CD4-positive, alpha-beta T cell (primary cell): ENCODE results near the gene TIMP4. TPM values are rescaled to one million over a fixed set of nuclear protein-coding genes. Genes with fewer than 3 reads are reported as not detected.

ENCODE experiments used
- ATAC-seq: fragments of 200-7000 bp; cut with Tn5 transposase; one replicate; pipeline ENCODE4 v1.10.0; 2022; ENCODE audit warnings: mild to moderate bottlenecking; ENCODE audit not compliant: poor library complexity
- CTCF ChIA-PET: fragments of 350-600 bp; sonication (Branson Sonifier 250); formaldehyde crosslinking; loops from one replicate; lab custom pipeline; 2021; ENCODE audit warnings: antibody characterized with exemption, inconsistent platforms; lab: Charles Lee
- POLR2A ChIA-PET: fragments of 350-600 bp; sonication (Branson Sonifier 250); formaldehyde crosslinking; loops from one replicate; lab custom pipeline; 2021; ENCODE audit warnings: antibody characterized with exemption, inconsistent platforms; lab: Charles Lee
- DNase-seq, 14 experiments: peaks; one replicate each; pipeline ENCODE4 v3.0.0-alpha.2; 2013 to 2020; ENCODE audit warnings: mixed read lengths in 2 of 14
- H3K27ac ChIP-seq, 2 donors: one replicate each; pipeline versions ENCODE4 v1.5.1 to v1.7.0; 2013; ENCODE audit warnings: low read length in 2 of 2, low read depth in 1 of 2, mild to moderate bottlenecking in 1 of 2
- H3K27me3 ChIP-seq, 2 experiments: 1 replicate in 1 of 2; 2 replicates in 1 of 2; pipeline versions ENCODE4 v1.6.1 to v1.7.0; 2013; ENCODE audit warnings: low read length in 2 of 2, control low read depth in 1 of 2, mild to moderate bottlenecking in 1 of 2, moderate library complexity in 1 of 2; ENCODE audit not compliant: insufficient read depth in 2 of 2, control insufficient read depth in 1 of 2
- H3K36me3 ChIP-seq: one replicate; pipeline ENCODE4 v1.6.1; 2013; ENCODE audit warnings: low read length, control low read depth; ENCODE audit not compliant: insufficient read depth
- H3K4me1 ChIP-seq: one replicate; pipeline ENCODE4 v1.6.1; 2013; ENCODE audit warnings: low read length, control low read depth; ENCODE audit not compliant: insufficient read depth
- H3K4me3 ChIP-seq: one replicate; pipeline ENCODE4 v1.5.1; 2013; ENCODE audit warnings: mild to moderate bottlenecking, low read length, moderate library complexity
- H3K9me3 ChIP-seq, 2 experiments: 1 replicate in 1 of 2; 2 replicates in 1 of 2; pipeline versions ENCODE4 v1.6.1 to v1.7.0; 2013; ENCODE audit warnings: low read length in 2 of 2, mild to moderate bottlenecking in 2 of 2, control low read depth in 1 of 2, moderate library complexity in 1 of 2; ENCODE audit not compliant: control insufficient read depth in 1 of 2, insufficient read depth in 1 of 2
- H3K27ac Mint-ChIP-seq: one replicate; pipeline ENCODE4 v1.8.0; 2020; ENCODE audit warnings: mixed read lengths
- H3K27me3 Mint-ChIP-seq: one replicate; pipeline ENCODE4 v1.8.0; 2021; ENCODE audit warnings: mixed read lengths
- H3K36me3 Mint-ChIP-seq: one replicate; pipeline ENCODE4 v1.8.0; 2021; ENCODE audit warnings: low read depth, mixed read lengths
- H3K4me1 Mint-ChIP-seq: one replicate; pipeline ENCODE4 v1.8.0; 2021; ENCODE audit warnings: low read depth, mixed read lengths
- H3K4me3 Mint-ChIP-seq: one replicate; pipeline ENCODE4 v1.8.0; 2020; ENCODE audit warnings: mild to moderate bottlenecking, mixed read lengths
- H3K9me3 Mint-ChIP-seq: one replicate; pipeline ENCODE4 v1.8.0; 2020; ENCODE audit warnings: mixed read lengths
- intact Hi-C, 2 experiments: fragments of 100-400 bp; cut with DNase I in 1 of 2; cut with micrococcal nuclease in 1 of 2; formaldehyde crosslinking; loops; one replicate each; pipeline versions ENCODE4 v1.15.1 to v1.9.0; 2023 to 2025; cut with DNase I, micrococcal nuclease
- total RNA-seq, 174 experiments: library from RNA in 2 of 174; stranded (reverse) in 2 of 174; gene quantifications; one replicate each; pipeline ENCODE4 v1.2.3 and lab custom pipeline; 2021 to 2026
- TF ChIP-seq, protein P1 (sequence below): fragments of 200-600 bp; IDR thresholded peaks from one replicate; pipeline ENCODE4 v1.8.0; 2022; ENCODE audit warnings: antibody characterized with exemption, mild to moderate bottlenecking

TIMP4 gene
- total RNA-seq, 2 experiments from 2014 or later, result not detected

DNA sequence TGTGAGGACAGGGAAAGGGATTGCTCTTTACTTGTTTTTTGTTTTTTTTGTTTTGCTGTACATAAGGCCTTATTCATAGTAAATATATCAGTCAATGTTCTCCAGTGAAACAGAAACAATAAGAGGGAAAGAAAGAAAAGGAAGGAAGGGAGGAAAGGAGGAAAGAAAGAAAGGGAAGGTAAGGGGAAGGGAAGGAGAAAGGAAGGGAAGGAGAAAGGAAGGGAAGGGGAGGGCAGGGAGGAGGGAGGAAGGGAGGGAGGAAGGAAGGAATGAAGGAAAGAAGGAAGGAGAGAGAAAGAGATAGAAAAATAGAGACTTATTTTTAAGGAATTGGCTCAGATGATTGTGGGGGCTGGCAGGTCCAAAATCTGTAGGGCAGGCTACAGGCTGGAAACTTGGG is 37.2 kb downstream of the TIMP4 start:
- intact Hi-C loops, result no loop called here
- Mint-ChIP-seq H3K27ac (no peak overlapping the region), H3K36me3 (no peaks in the 10 kb centered on the region), H3K4me1 (no peaks in the 10 kb centered on the region), H3K9me3 (no peaks in the 10 kb centered on the region), H3K4me3 (no peak overlapping the region), H3K27me3 (peaks cover 20% of the 10 kb centered on the region)
- Histone ChIP-seq H3K27me3 (peaks cover 2 to 12% of the 10 kb centered on the region in 2 experiments), H3K9me3 (no peaks in the 10 kb centered on the region), H3K27ac (no peak overlapping the region), H3K4me3 (no peak overlapping the region), H3K36me3 (no peaks in the 10 kb centered on the region), H3K4me1 (no peaks in the 10 kb centered on the region)
- ChIA-PET POLR2A (no interaction called here), CTCF (no interaction called here)
- ATAC-seq, result no peak
- TF ChIP-seq, protein P1, sequence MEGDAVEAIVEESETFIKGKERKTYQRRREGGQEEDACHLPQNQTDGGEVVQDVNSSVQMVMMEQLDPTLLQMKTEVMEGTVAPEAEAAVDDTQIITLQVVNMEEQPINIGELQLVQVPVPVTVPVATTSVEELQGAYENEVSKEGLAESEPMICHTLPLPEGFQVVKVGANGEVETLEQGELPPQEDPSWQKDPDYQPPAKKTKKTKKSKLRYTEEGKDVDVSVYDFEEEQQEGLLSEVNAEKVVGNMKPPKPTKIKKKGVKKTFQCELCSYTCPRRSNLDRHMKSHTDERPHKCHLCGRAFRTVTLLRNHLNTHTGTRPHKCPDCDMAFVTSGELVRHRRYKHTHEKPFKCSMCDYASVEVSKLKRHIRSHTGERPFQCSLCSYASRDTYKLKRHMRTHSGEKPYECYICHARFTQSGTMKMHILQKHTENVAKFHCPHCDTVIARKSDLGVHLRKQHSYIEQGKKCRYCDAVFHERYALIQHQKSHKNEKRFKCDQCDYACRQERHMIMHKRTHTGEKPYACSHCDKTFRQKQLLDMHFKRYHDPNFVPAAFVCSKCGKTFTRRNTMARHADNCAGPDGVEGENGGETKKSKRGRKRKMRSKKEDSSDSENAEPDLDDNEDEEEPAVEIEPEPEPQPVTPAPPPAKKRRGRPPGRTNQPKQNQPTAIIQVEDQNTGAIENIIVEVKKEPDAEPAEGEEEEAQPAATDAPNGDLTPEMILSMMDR, result no peak
- DNase-seq, result no peak

- Mint-ChIP-seq H3K4me3 (no peak overlapping the region), H3K36me3 (no peaks in the 10 kb centered on the region), H3K27me3 (peaks cover 29% of the 10 kb centered on the region), H3K27ac (no peak overlapping the region), H3K4me1 (no peaks in the 10 kb centered on the region), H3K9me3 (no peaks in the 10 kb centered on the region)
- DNase-seq, result peak in 1 of 14 experiments; percentile 7
- intact Hi-C loops, result no loop called here
- Histone ChIP-seq H3K27ac (no peak overlapping the region), H3K4me1 (no peaks in the 10 kb centered on the region), H3K9me3 (no peaks in the 10 kb centered on the region), H3K27me3 (peaks cover 0 to 21% of the 10 kb centered on the region in 2 experiments), H3K36me3 (no peaks in the 10 kb centered on the region), H3K4me3 (no peak overlapping the region)
- ChIA-PET CTCF (no interaction called here), POLR2A (no interaction called here)
- ATAC-seq, result no peak
- TF ChIP-seq, protein P1, result no peak
Measured at GRCh38 chr3:12120374-12121140, 38.2 kb downstream of the TIMP4 start.

- Mint-ChIP-seq H3K36me3 (no peaks in the 10 kb centered on the region), H3K27ac (no peak overlapping the region), H3K27me3 (peaks cover 30% of the 10 kb centered on the region), H3K4me3 (no peak overlapping the region), H3K4me1 (no peaks in the 10 kb centered on the region), H3K9me3 (no peaks in the 10 kb centered on the region)
- Histone ChIP-seq H3K27ac (no peak overlapping the region), H3K9me3 (no peaks in the 10 kb centered on the region), H3K36me3 (no peaks in the 10 kb centered on the region), H3K4me1 (no peaks in the 10 kb centered on the region), H3K27me3 (peaks cover 0 to 29% of the 10 kb centered on the region in 2 experiments), H3K4me3 (no peak overlapping the region)
- DNase-seq (no peak), ATAC-seq (no peak)
- TF ChIP-seq, protein P1, result no peak
- intact Hi-C loops, result no loop called here
- ChIA-PET CTCF (no interaction called here), POLR2A (no interaction called here)
Measured at GRCh38 chr3:12117473-12117872, 41.2 kb downstream of the TIMP4 start.
